NK-92 (cell line): ENCODE data around the gene JARID2.
"Not testable (repeated sequence)": the region's sequence is repeated elsewhere in the genome, so short reads cannot be mapped to it uniquely, and the experiment has no call there.

Experiments
- DNase-seq: peaks from one replicate; lab custom pipeline; 2025; ENCODE audit not compliant: unreplicated experiment; lab: John Stamatoyannopoulos, UW

Gene JARID2

GRCh38 chr6:15287670-15288375 is 42.0 kb downstream of the JARID2 start:
- no peak for DNase-seq

GRCh38 chr6:15288856-15289255 is 43.0 kb downstream of the JARID2 start:
- no peak for DNase-seq

- not testable (repeated sequence) for DNase-seq
These were observed 43.6 kb downstream of the JARID2 start for GRCh38 chr6:15289456-15289855.

GRCh38 chr6:15290067-15290680 is 44.3 kb downstream of the JARID2 start:
- DNase-seq, result no peak

- no peak for DNase-seq
These were observed 45.3 kb downstream of the JARID2 start for GRCh38 chr6:15290962-15291704.

DNA sequence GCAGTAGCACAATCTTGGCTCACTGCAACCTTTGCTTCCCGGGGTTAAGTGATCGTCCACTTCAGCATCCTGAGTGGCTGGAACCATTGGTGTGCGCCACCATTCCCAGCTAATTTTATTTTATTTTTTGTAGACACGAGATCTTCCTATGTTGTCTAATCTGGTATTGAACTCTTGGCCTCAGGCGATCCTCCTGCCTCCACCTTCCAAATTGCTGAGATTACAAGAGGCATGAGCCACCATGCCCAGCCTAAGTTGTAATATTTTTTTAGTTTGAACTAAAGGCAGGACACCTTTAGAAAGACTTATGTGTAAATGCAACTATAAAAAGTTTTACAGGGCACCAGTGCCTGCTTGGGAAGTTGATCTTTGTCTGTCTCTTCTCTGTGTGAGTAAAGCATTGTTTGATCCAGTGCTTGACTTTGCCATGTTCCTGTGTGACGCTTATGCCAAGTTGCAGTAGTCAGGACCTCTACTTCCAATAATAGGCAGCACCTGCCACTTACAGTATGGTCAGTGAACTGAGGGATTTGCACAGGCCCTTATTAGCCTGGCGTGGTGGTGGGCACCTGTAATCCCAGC is 46.9 kb downstream of the JARID2 start:
- DNase-seq, result no peak

DNA sequence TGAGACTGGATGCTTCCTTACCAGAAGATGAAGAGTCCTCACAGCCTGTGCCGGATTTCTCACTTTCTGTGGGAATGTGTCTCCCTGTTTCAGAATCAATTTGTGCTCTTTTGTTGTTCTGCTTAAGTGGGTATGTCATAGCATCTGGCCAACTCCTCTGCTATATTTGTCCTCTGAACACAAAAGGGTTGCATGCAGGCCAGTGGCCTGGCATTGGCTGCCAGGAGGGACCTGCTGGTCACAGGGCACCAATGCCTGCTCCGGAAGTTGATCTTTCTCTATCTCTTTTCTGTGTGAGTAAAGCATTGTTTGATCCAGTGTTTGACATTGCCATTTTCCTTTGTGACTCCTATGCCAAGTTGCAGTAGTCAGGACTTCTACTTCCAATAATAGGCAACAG is 47.8 kb downstream of the JARID2 start:
- DNase-seq, result no peak

DNA sequence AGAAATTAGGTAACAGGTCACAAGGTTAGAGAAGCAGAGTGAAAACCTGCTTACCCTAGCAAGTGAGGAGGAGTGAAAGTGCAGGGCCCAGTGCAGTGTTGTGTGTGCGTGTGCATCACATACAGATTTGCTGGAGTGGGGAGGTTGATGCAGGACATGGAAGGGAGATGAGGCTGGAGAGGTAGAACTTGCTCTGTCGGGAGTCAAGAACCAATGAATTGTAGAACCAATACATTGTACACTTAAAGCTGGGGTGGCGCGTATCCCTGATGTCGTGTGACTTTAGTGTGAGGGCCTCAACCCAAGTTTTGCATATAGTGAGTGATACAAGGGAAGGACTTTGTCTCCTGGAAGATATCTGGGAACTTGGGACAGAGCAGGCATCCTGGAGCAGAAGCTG is 48.6 kb downstream of the JARID2 start:
- DNase-seq, result no peak

GRCh38 chr6:15296249-15296648 is 50.4 kb downstream of the JARID2 start:
- DNase-seq, result no peak

DNA sequence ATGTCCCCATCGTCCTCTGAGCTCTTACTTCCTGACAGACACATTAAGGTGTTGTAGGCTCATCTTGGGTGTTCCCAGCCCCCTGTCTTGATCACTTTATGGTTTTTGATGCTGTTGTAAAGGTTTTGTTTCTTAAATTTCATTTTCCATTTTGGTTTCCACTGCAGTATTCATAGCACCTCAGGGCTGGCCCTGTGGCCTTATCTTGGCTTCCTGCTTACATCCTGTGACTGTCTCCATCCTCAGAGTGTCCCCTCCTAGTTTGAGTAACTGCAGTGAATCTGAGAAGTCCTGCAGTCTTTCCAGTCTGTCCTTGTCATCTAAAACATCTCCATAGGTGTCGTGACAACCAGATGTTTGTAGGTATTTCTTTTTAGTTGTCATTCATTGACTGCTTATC is 50.9 kb downstream of the JARID2 start:
- DNase-seq, result no peak

GRCh38 chr6:15297167-15297566 is 51.3 kb downstream of the JARID2 start:
- DNase-seq, result not testable (repeated sequence)

DNA sequence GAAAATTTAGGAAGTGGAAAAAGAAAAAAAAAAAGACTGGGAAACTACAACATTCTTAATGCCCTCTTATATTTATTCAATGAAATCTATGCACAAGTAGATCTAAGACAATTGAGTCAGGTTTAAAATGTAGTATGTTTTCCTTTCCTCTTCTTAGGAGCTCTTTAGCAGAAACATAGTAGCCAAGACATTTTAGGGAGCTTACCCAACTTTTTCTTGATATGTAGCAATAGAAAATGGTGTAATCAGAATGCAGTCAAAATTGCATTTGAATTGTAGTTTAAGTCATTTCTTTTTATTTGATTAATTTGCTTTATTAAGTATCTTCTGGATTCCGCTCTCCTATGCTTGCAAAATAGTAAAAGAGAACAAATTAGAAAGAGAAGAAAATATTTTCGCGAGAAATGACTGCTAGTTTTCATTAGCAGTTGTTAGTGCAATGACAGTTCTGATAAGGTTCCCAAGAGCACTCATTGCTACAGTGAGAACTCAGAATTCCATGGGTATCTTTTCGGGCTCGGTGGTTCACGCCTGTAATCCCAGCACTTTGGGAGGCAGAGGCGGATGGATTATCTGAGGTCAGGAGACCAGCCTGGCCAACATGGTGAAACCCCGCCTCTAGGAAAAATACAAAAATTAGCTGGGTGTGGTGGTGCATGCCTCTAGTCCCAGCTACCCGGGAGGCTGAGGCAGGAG is 52.2 kb downstream of the JARID2 start:
- DNase-seq, result no peak

- DNase-seq, result no peak
These were observed 53.7 kb downstream of the JARID2 start for GRCh38 chr6:15299430-15300131.

- no peak for DNase-seq
These were observed 55.5 kb downstream of the JARID2 start for GRCh38 chr6:15301179-15302006.

GRCh38 chr6:15303162-15303919 is 57.5 kb downstream of the JARID2 start:
- no peak for DNase-seq

DNA sequence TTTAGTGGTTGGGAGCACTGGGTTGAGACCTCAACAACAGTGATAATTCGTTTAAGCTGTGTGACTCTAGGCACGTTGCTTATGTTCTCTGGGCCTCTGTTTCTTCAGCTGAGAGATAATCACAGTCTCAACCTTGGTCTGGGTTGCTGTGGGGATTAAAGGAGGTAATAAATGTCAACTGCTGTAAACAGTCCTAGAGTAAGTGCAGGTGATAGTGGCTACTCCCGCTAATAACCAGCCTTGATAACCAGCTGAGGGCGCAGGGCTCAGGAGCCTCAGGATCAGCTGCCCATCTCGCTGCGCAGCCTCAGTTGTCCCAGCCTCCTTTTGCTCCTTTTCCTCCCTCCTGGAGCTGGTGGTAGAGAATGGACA is 58.0 kb downstream of the JARID2 start:
- no peak for DNase-seq

GRCh38 chr6:15304337-15305042 is 58.6 kb downstream of the JARID2 start:
- DNase-seq, result no peak

- DNase-seq, result no peak
These were observed 59.6 kb downstream of the JARID2 start for GRCh38 chr6:15305496-15305895.
